Small intestine (tissue), 7 donors: ENCODE results near the gene ELMO1. TPM values are rescaled to one million over a fixed set of nuclear protein-coding genes. Genes with fewer than 3 reads are reported as not detected.

ENCODE experiments used
- DNase-seq, 2 donors: peaks; one replicate each; pipeline versions ENCODE4 v3.0.0 to v3.0.0-alpha.2; 2013
- FAIRE-seq: peaks from 2 replicates; lab custom pipeline; 2012; peaks lifted over from hg19 to GRCh38; lab: Jason Lieb, UNC
- H3K27ac ChIP-seq, 3 donors: one replicate each; pipeline ENCODE4 v1.5.1; 2013; ENCODE audit warnings: low read length in 2 of 3, mild to moderate bottlenecking in 2 of 3, control low read depth in 1 of 3, inconsistent platforms in 1 of 3, low read depth in 1 of 3, moderate library complexity in 1 of 3
- H3K27me3 ChIP-seq, 3 donors: one replicate each; pipeline ENCODE4 v1.6.1; 2013; ENCODE audit warnings: low read length in 3 of 3, inconsistent platforms in 1 of 3; ENCODE audit not compliant: control insufficient read depth in 3 of 3, insufficient read depth in 3 of 3
- H3K36me3 ChIP-seq, 3 donors: one replicate each; pipeline ENCODE4 v1.6.1; 2013; ENCODE audit warnings: low read length in 3 of 3, inconsistent platforms in 1 of 3, low read depth in 1 of 3, mild to moderate bottlenecking in 1 of 3, moderate library complexity in 1 of 3; ENCODE audit not compliant: control insufficient read depth in 3 of 3, insufficient read depth in 2 of 3
- H3K4me1 ChIP-seq, 3 donors: one replicate each; pipeline ENCODE4 v1.6.1; 2013; ENCODE audit warnings: low read length in 2 of 3, inconsistent platforms in 1 of 3, low read depth in 1 of 3, mild to moderate bottlenecking in 1 of 3, moderate library complexity in 1 of 3; ENCODE audit not compliant: control insufficient read depth in 3 of 3, insufficient read depth in 2 of 3
- H3K4me3 ChIP-seq, 3 donors: one replicate each; pipeline ENCODE4 v1.5.1; 2013; ENCODE audit warnings: low read length in 3 of 3, control low read depth in 1 of 3, inconsistent platforms in 1 of 3, low read depth in 1 of 3, mild to moderate bottlenecking in 1 of 3, moderate library complexity in 1 of 3
- H3K9me3 ChIP-seq, 2 donors: one replicate each; pipeline ENCODE4 v1.6.1; 2013; ENCODE audit warnings: low read depth in 1 of 2, low read length in 1 of 2; ENCODE audit not compliant: control insufficient read depth in 2 of 2, insufficient read depth in 1 of 2
- WGBS, 3 donors: extraction: QIAGEN DNeasy Blood & Tissue Kit; methylation state at CpG; one replicate each; pipeline ENCODE4 v1.1.7; 2013; 5-methylcytosine and 5-hydroxymethylcytosine counted together
- polyA plus RNA-seq, 4 donors: library from polyadenylated mRNA; stranded (reverse) in 3 of 4; unstranded in 1 of 4; fragments of 200-250 nt in 3 of 4; fragments of 120-200 nt in 1 of 4; gene quantifications; one replicate each; pipeline versions ENCODE4 v1.2.1 to v1.2.3, GENCODE V29; 2013
- donor health status: healthy with polysubstance abuse.
- donor health status: control.
- donor health status: control.
- donor health status: Bipolar disorder and iron deficiency.
- donor health status: healthy.

ELMO1 gene
- polyA plus RNA-seq, 4 donors = 1.8 to 9.3 (median 7.3) TPM

DNA sequence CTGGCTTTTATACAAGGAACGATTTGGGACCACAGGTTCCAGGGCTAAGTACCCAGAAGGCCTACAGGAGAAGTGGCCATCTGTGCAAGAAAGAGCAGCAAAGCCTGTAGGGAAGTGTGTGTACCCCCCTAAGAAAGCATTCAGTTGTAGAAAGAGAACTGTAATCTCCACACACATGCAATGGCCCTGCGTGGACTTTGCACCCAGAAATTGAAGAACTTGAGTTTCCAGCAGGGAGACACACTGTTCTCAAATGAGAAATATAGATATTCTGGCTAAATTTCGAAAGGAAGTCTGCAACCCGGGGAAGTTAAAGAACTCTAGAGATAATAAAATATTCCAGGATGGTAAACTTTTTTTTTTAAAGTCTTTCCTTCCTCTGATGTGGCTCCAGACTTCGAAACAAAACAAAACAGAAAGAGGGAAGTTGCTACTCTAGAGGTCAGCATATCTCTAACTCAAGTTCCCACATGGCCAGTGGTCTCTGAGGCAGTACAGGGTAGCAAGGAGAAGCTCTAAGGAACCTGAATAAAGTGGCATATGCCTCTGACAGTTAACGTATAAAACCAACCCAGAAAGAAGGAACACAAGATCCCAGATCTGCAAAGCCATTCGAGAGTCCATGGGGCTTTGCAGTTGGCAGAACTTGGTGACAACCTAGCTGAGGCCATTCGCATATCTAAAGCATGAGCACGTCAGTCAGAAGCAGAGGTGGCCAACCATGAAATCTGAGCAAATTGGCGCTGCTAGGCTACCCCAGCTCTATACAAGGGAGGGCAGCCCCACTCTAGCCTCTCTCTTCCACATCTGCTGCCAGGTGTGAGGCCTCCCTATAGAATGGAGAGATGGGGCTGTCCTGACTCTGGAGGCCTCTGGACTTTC, 56.6 kb downstream of the ELMO1 start:
- Histone ChIP-seq H3K27ac (peak overlapping the region in 1 of 3 donors; percentile 51), H3K36me3 (no peaks in the 10 kb centered on the region), H3K4me1 (peaks cover 0 to 4% (median 3%) of the 10 kb centered on the region in 3 donors), H3K9me3 (no peaks in the 10 kb centered on the region), H3K4me3 (no peak overlapping the region), H3K27me3 (no peaks in the 10 kb centered on the region)
- WGBS, 3 donors = 66 to 71% (median 69%) methylated on average over 10 of the region's 10 CpGs
- FAIRE-seq = no peak
- DNase-seq = peak in 1 of 2 donors; percentile 21

DNA sequence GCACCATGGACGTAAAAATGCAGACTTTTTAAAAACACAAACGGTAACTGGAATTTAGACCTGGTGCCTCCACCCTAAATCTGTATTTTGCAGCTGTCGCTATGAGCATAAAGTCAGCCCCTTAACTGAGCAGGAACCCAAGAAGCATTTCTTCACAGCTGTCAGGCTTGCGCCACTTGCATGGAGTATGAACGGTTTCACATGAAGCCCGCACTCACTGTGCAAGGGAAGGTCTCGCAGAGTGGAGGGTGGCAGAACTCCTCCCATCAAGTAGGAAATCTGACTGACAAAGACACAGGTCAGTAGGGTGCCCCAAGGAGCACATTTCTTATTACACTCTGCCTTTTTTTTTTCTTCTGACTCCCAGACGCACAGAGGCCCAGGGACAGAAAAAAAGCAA, 58.5 kb downstream of the ELMO1 start:
- Histone ChIP-seq H3K9me3 (no peaks in the 10 kb centered on the region), H3K4me3 (no peak overlapping the region), H3K36me3 (no peaks in the 10 kb centered on the region), H3K27ac (no peak overlapping the region), H3K4me1 (peaks cover 0 to 4% (median 3%) of the 10 kb centered on the region in 3 donors), H3K27me3 (no peaks in the 10 kb centered on the region)
- WGBS, 3 donors = 66 to 71% (median 71%) methylated on average over 8 of the region's 8 CpGs
- DNase-seq = peak in 1 of 2 donors; percentile 30
- FAIRE-seq = no peak

DNA sequence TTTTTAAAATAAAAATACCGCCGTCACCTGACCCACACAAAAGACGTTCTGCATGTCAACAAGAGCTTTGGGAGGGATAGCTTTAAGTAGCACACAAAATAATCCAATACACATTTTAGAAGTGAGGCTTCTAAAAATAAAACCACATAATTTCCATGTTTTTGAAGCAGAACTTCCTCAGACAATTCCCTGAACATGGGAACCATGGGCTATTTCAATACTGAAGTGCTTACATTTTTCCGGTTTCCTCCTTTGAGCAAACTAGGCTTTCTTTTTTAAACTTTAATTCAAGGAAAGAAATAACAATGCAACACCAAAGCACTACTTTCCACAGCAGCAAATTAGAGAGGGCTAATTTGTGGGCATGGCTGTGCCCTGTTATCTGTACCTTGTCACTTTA, 59.9 kb downstream of the ELMO1 start:
- Histone ChIP-seq H3K27me3 (no peaks in the 10 kb centered on the region), H3K9me3 (no peaks in the 10 kb centered on the region), H3K27ac (no peak overlapping the region), H3K36me3 (no peaks in the 10 kb centered on the region), H3K4me3 (no peak overlapping the region), H3K4me1 (peaks cover 0 to 3% (median 0%) of the 10 kb centered on the region in 3 donors)
- no peak for FAIRE-seq
- no peak for DNase-seq
- whole genome bisulfite sequencing, 3 donors = 76 to 87% (median 83%) methylated on average over 4 of the region's 4 CpGs

DNA sequence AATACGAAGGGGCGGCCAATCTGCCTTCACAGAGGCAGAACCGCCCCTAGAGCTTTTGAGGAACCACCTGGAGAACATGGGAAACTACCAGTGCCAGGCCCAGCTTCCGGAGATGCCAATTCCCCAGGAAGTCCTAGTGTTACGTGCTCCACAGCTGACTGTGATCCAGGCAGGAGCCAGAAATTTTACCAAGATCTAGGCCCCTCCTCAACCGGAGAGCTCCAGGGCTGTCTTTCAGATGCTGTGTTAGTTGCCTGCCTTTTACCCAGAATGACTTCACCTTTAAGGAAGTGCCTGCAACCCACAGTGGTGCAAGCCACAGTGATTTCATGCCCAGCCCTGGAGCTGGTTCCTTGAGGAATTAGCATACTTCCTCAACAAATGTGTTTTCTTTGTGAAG, 62.9 kb downstream of the ELMO1 start:
- DNase-seq = no peak
- H3K4me3 ChIP-seq = no peak overlapping the region
- no peaks in the 10 kb centered on the region for H3K9me3 ChIP-seq
- FAIRE-seq = no peak
- WGBS, 3 donors = 79 to 85% (median 85%) methylated on average over 6 of the region's 6 CpGs
- no peaks in the 10 kb centered on the region for H3K36me3 ChIP-seq
- H3K27me3 ChIP-seq = no peaks in the 10 kb centered on the region
- H3K27ac ChIP-seq = no peak overlapping the region
- no peaks in the 10 kb centered on the region for H3K4me1 ChIP-seq

DNA sequence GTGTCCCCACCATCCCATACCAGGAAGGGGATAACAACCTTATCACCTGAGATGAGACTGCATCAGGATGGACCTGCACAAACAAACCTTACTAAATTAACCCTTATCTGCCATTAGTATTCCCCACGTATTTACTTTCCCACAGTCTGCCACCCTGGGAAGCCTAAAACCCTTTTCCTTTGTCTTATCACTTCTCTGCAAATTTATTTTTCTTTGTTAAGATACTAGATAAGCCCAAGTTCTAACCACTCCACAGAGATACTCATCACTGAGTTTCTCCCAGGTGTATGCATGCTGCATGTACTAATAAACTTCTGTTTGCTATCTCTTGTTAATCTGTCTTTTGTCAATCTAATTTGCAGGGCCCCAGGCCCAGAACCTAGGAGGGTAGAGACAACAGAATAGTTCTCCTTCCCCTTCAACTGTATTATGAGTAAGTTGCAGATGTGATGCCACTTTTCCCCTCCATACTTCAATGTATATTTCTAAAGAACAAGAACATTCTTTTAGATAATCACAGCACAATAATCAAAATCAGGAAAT, 66.0 kb downstream of the ELMO1 start:
- H3K27me3 ChIP-seq = no peaks in the 10 kb centered on the region
- H3K27ac ChIP-seq = no peak overlapping the region
- 21 to 63% (median 32%) methylated on average over 1 of the region's 1 CpG for WGBS, 3 donors

DNA sequence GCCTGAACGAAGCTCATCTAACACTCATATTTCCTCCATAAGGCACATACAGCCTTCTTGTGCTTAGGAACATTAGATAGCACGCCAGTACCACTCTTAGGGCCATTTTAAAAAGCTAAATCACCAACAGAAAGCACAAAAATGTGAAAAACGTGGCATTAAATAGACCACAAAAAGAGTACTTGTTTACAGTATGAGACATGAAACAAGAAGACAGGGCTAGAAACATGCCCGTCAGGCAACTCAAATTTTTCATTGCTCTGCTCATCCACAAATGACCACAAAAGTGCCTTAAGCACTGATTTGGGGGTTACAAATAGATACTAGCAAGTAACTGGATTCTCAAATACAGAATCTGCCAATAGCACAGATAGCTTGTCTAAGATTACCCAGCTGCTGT, 67.8 kb downstream of the ELMO1 start:
- H3K9me3 ChIP-seq = peaks cover 0 to 10% of the 10 kb centered on the region in 2 donors
- DNase-seq = no peak
- H3K36me3 ChIP-seq = no peaks in the 10 kb centered on the region
- H3K27me3 ChIP-seq = no peaks in the 10 kb centered on the region
- no peaks in the 10 kb centered on the region for H3K4me1 ChIP-seq
- no peak overlapping the region for H3K27ac ChIP-seq
- no peak overlapping the region for H3K4me3 ChIP-seq
- no peak for FAIRE-seq
- WGBS, 3 donors = 65 to 86% (median 69%) methylated on average over 4 of the region's 4 CpGs

More for the DNA sequence above, 66.0 kb downstream of the ELMO1 start:
- FAIRE-seq (no peak), DNase-seq (no peak)
- H3K4me3 ChIP-seq = no peak overlapping the region
- no peaks in the 10 kb centered on the region for H3K4me1 ChIP-seq
- H3K9me3 ChIP-seq = no peaks in the 10 kb centered on the region
- H3K36me3 ChIP-seq = no peaks in the 10 kb centered on the region

DNA sequence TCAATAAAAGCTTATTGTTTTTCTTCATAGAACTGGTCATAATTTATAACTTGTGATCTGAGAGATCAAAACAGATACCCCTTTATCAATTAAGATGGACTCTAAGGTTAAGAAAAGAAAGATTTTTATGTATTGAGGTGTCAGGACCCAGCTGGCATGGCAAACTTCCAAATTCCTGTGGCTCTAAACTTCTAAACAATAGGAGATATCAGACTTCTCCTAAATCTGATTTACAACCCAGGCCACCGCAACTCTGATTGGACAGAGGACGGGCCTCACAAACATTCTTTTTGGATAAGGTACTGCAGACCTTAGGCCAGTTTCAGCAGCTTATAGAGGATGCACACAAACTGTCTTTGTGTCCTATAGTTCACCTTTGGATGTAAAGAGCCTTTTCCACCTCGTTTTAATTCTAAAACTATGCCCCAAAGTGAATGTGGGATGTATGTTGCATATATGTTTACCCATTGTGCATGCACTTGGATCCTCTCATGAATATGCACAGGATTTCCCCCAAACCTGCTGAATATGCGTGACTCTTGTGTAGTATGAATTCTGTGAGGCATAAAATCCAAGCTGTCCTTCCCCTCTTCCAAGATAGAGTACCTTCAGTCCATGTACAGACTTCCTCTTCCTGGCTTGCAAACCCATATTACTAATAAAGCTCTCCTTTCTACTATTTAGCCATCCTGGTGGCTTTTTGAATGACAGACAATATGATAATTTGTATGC, 69.0 kb downstream of the ELMO1 start:
- no peaks in the 10 kb centered on the region for H3K36me3 ChIP-seq
- no peak overlapping the region for H3K27ac ChIP-seq
- no peaks in the 10 kb centered on the region for H3K27me3 ChIP-seq
- H3K9me3 ChIP-seq = peaks cover 0 to 15% of the 10 kb centered on the region in 2 donors
- DNase-seq (no peak), FAIRE-seq (no peak)
- no peak overlapping the region for H3K4me3 ChIP-seq
- WGBS, 3 donors = 40 to 76% (median 70%) methylated on average over 4 of the region's 4 CpGs
- no peaks in the 10 kb centered on the region for H3K4me1 ChIP-seq

DNA sequence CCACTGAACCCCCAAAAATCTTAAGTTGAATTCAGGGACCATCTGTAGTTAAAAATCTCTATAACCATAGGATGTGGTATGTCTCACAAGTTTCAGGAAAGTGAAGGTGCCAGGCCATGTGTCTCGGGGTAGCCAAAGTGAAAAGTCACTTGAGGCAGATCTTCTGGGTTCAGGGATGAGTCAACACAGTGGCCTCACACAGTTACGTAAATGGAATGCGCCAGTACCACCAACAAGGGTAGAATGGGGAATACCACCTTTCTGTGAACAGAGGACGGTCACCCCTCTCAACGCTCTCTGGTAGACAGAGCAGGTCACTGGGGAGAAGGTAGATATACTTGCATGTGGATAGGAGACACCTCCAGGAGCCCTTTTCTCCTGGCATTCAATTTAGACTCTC, 71.4 kb downstream of the ELMO1 start:
- DNase-seq (no peak), FAIRE-seq (no peak)
- no peaks in the 10 kb centered on the region for H3K36me3 ChIP-seq
- WGBS, 3 donors = 82 to 86% (median 86%) methylated on average over 5 of the region's 5 CpGs
- H3K27me3 ChIP-seq = no peaks in the 10 kb centered on the region
- peaks cover 0 to 15% of the 10 kb centered on the region in 2 donors for H3K9me3 ChIP-seq
- no peak overlapping the region for H3K27ac ChIP-seq
- H3K4me1 ChIP-seq = no peaks in the 10 kb centered on the region
- no peak overlapping the region for H3K4me3 ChIP-seq
